T-cell (primary cell): Measurements from ENCODE around the gene DPY30. TPM values are rescaled to one million over a fixed set of nuclear protein-coding genes. Genes with fewer than 3 reads are reported as not detected.

Source experiments
- ATAC-seq, 4 experiments: fragments of 200-7000 bp in 3 of 4; fragments of 150-1000 bp in 1 of 4; cut with Tn5 transposase; replicated peaks in 1 of 4; 1 replicate in 3 of 4; 2 replicates in 1 of 4; pipeline ENCODE4 v1.10.0; 2021; ENCODE audit warnings: moderate library complexity in 3 of 4, mild to moderate bottlenecking in 2 of 4, moderate number of reproducible peaks in 1 of 4
- CTCF ChIA-PET, 2 donors: fragments of 300-600 bp; sonication (Branson Sonifier 250); formaldehyde crosslinking; loops; one replicate each; lab custom pipeline; 2022; ENCODE audit warnings: antibody characterized with exemption in 2 of 2; lab: Charles Lee
- POLR2A ChIA-PET, 2 donors: fragments of 300-600 bp; sonication (Branson Sonifier 250); formaldehyde crosslinking; loops; one replicate each; lab custom pipeline; 2022; ENCODE audit warnings: antibody characterized with exemption in 2 of 2; lab: Charles Lee
- DNase-seq, 35 experiments: peaks; one replicate each; pipeline versions ENCODE4 v3.0.0 to v3.0.0-alpha.2; 2013 to 2023
- H3K27ac ChIP-seq: one replicate; pipeline ENCODE4 v1.5.1; 2013; ENCODE audit warnings: low read length
- H3K27me3 ChIP-seq, 2 experiments: replicated peaks in 1 of 2; 1 replicate in 1 of 2; 2 replicates in 1 of 2; pipeline versions ENCODE4 v1.6.1 to v1.7.0; 2013; ENCODE audit warnings: low read length in 1 of 2, mixed read lengths in 1 of 2; ENCODE audit not compliant: control insufficient read depth in 2 of 2, insufficient read depth in 2 of 2; ENCODE audit errors: extremely low read depth in 1 of 2
- H3K36me3 ChIP-seq, 2 donors: 1 replicate in 1 of 2; 2 replicates in 1 of 2; pipeline versions ENCODE4 v1.6.1 to v1.7.0; 2013; ENCODE audit warnings: low read length in 1 of 2; ENCODE audit not compliant: control insufficient read depth in 2 of 2, insufficient read depth in 1 of 2; ENCODE audit errors: extremely low read depth in 1 of 2
- H3K4me1 ChIP-seq, 2 experiments: 1 replicate in 1 of 2; 2 replicates in 1 of 2; pipeline versions ENCODE4 v1.6.1 to v1.7.0; 2013; ENCODE audit warnings: low read length in 2 of 2, mixed read lengths in 1 of 2; ENCODE audit not compliant: insufficient read depth in 2 of 2, control insufficient read depth in 1 of 2; ENCODE audit errors: extremely low read depth in 1 of 2
- H3K4me3 ChIP-seq, 2 donors: 1 replicate in 1 of 2; 2 replicates in 1 of 2; pipeline versions ENCODE4 v1.5.1 to v1.7.0; 2013; ENCODE audit warnings: mild to moderate bottlenecking in 2 of 2, low read length in 1 of 2, moderate library complexity in 1 of 2; ENCODE audit not compliant: control insufficient read depth in 1 of 2; ENCODE audit errors: extremely low read depth in 1 of 2
- H3K9me3 ChIP-seq: 2 replicates; pipeline ENCODE4 v1.7.0; 2013
- H3K27ac Mint-ChIP-seq, 2 donors: one replicate each; pipeline ENCODE4 v1.8.0; 2020 to 2021; ENCODE audit warnings: mild to moderate bottlenecking in 2 of 2, mixed read lengths in 2 of 2
- H3K27me3 Mint-ChIP-seq, 2 donors: one replicate each; pipeline ENCODE4 v1.8.0; 2021 to 2022; ENCODE audit warnings: mixed read lengths in 2 of 2
- H3K36me3 Mint-ChIP-seq: one replicate; pipeline ENCODE4 v1.8.0; 2021; ENCODE audit warnings: mixed read lengths
- H3K4me1 Mint-ChIP-seq, 3 donors: one replicate each; pipeline ENCODE4 v1.8.0; 2020 to 2022; ENCODE audit warnings: mixed read lengths in 3 of 3, mild to moderate bottlenecking in 1 of 3
- H3K4me3 Mint-ChIP-seq, 3 donors: one replicate each; pipeline ENCODE4 v1.8.0; 2020 to 2022; ENCODE audit warnings: mild to moderate bottlenecking in 3 of 3, mixed read lengths in 3 of 3, moderate library complexity in 3 of 3
- H3K9me3 Mint-ChIP-seq, 3 donors: one replicate each; pipeline ENCODE4 v1.8.0; 2020 to 2022; ENCODE audit warnings: mixed read lengths in 3 of 3
- WGBS: methylation state at CpG from one replicate; pipeline ENCODE4 v1.1.5; 2013; ENCODE audit warnings: missing lambda C conversion rate; ENCODE audit not compliant: insufficient coverage; 5-methylcytosine and 5-hydroxymethylcytosine counted together
- total RNA-seq, 35 experiments: library from RNA in 6 of 35; stranded (reverse) in 6 of 35; fragments of 120-200 nt in 1 of 35; gene quantifications; one replicate each; pipeline versions ENCODE4 v1.2.1 to v1.2.4 and lab custom pipeline; 2013 to 2026

The DPY30 gene
- 10 to 100 TPM; 30.3 to 54.1 (median 45.6) TPM for total RNA-seq
- 51.1 TPM for total RNA-seq (2013)
- total RNA-seq (lab: John Stamatoyannopoulos, UW) = 7.4 to 37.3 (median 17.0) reads per million in 29 experiments

DNA sequence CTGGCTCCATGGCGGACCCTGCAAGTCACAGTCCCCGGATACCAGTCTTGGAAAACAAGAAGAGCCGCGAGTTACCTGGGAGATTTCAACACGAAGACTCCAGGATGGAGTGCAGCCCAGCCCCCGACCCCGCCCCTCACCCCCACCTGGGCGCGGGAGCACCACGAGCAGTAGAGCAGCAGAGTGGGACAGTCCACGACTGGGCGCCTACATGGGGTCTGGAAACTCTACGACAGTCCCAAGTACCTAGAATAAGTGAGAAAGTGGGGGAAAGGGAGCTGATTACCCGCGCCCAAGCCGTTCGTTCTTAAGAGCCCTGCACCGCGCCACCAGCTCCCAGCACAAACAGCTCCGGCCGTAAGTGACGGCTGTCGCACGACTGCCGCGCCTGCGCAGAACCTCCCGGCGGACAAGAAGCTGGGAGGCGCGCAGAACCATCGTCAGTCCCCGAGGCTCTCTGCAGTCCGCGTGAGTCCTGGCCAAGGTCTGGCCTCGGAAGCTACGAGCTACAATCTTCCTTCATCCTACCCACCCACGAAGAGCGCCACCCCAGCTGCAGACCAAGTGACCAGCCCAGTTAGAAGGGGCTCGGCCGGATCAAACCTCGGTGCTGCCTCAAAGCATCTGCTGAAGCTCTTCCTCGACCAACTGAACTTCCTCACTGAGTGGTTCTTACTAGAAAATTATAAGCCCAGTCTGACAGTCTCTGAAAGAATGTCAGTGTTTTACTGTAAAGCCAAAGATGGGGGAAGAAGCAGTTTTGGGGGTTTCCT lies at the start of gene DPY30:
Gene DPY30 (minus strand): TSS at position 359 of the 773 bp plus-strand sequence. CDS start 349 bp downstream, at position 10.
- peak; percentile 82 to 94 (median 88) for DNase-seq
- Mint-ChIP-seq H3K27ac (peak within 1 kb of the TSS; percentile 97 to 98), H3K9me3 (no peaks in the 10 kb centered on the region), H3K4me1 (peaks cover 14 to 25% (median 22%) of the 10 kb centered on the region in 3 donors), H3K27me3 (no peaks in the 10 kb centered on the region), H3K36me3 (peaks cover 4% of the 10 kb centered on the region), H3K4me3 (peak within 1 kb of the TSS; percentile 87 to 95 (median 88))
- Histone ChIP-seq H3K4me1 (peaks cover 4 to 15% of the 10 kb centered on the region in 2 experiments), H3K4me3 (peak within 1 kb of the TSS; percentile 79 to 85), H3K27ac (peak within 1 kb of the TSS; percentile 73), H3K27me3 (no peaks in the 10 kb centered on the region), H3K9me3 (no peaks in the 10 kb centered on the region), H3K36me3 (peaks cover 0 to 2% of the 10 kb centered on the region in 2 donors)
- ATAC-seq = peak; percentile 93 to 95 (median 94)
- ChIA-PET CTCF (interaction anchor here (0.5 to 2.1 kb wide), 11 partner anchors 12 to 344 kb away, joined by 3 to 27 read pairs (median 4); partner anchors contain the start of genes SLC30A6 (in 1 of the 2) and SPAST (in 1 of the 2)), POLR2A (interaction anchor here (0.5 to 2.0 kb wide), 7 partner anchors 11 to 318 kb away, joined by 3 to 20 read pairs (median 10); partner anchors contain the start of genes SPAST (in 2 of the 2) and SLC30A6 (in 1 of the 2))
- 1% methylated on average over 31 of the region's 43 CpGs for WGBS

DNA sequence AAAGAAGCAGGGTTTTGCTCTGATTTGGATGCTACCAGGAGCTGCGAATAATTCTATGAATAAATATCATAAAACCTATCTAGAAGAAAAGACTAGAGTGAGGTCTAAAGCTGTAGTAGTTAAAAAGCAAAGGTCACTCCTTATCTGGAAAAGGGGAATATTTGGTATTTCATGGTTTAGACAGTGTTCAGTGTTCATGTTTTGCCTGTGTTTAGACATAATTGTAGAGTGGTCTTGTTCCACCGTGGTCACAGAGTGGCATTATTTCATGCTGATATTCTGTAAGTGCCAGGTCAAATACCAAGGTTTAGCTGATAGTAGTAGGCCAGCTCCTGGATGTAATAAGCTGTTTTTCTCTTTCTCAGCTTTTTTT lies 34.5 kb upstream of the DPY30 start:
- peaks cover 15% of the 10 kb centered on the region for H3K36me3 Mint-ChIP-seq
- H3K4me1 Mint-ChIP-seq = peaks cover 39 to 47% (median 39%) of the 10 kb centered on the region in 3 donors
- Histone ChIP-seq H3K9me3 (no peaks in the 10 kb centered on the region), H3K4me1 (peaks cover 0 to 2% of the 10 kb centered on the region in 2 experiments), H3K4me3 (no peak overlapping the region), H3K27me3 (no peaks in the 10 kb centered on the region), H3K36me3 (peaks cover 2 to 17% of the 10 kb centered on the region in 2 donors), H3K27ac (no peak overlapping the region)
- ChIA-PET CTCF (no interaction called here), POLR2A (interaction anchor here in 1 of 2 donors (0.6 kb wide), 1 partner anchor 47 kb away, joined by 11 read pairs; no protein-coding TSS in a partner anchor)
- no peak for ATAC-seq
- DNase-seq = no peak
- H3K9me3 Mint-ChIP-seq = no peaks in the 10 kb centered on the region
- WGBS = 100% methylated on average over 1 of the region's 2 CpGs
- H3K4me3 Mint-ChIP-seq = no peak overlapping the region
- H3K27me3 Mint-ChIP-seq = no peaks in the 10 kb centered on the region
- no peak overlapping the region for H3K27ac Mint-ChIP-seq

DNA sequence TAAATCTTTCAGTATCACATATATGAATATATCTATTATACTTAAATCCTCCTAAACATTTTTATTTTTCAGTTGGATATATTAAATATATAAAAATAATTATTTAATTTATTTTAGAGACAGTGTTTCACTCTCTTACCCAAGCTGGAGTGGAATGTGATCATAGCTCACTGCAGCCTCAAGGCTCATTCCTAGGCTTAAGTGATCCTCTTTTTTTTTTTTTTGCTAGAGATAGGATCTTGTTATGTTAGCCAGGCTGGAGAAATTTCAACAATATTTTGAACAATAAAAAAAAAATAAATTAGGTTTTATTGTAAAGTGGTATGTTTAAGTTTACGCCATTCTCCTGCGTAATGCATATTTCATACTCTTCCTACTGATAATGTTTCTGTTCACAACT lies 27.9 kb upstream of the DPY30 start:
- Mint-ChIP-seq H3K27me3 (no peaks in the 10 kb centered on the region), H3K4me3 (no peak overlapping the region), H3K9me3 (no peaks in the 10 kb centered on the region), H3K4me1 (peaks cover 52 to 58% (median 58%) of the 10 kb centered on the region in 3 donors), H3K36me3 (peaks cover 4% of the 10 kb centered on the region), H3K27ac (no peak overlapping the region)
- no peaks in the 10 kb centered on the region for H3K27me3 ChIP-seq
- no peak overlapping the region for H3K27ac ChIP-seq
- no peak overlapping the region for H3K4me3 ChIP-seq
- ChIA-PET POLR2A (interaction anchor here in 1 of 2 donors (0.6 to 0.7 kb wide), 2 partner anchors 13 to 548 kb away, joined by 3 to 4 read pairs; no protein-coding TSS in a partner anchor), CTCF (interaction anchor here (0.5 to 0.7 kb wide), 2 partner anchors 26 to 414 kb away, joined by 3 read pairs; no protein-coding TSS in a partner anchor)
- H3K9me3 ChIP-seq = no peaks in the 10 kb centered on the region
- ATAC-seq = no peak
- DNase-seq = no peak
- H3K4me1 ChIP-seq = peaks cover 16 to 24% of the 10 kb centered on the region in 2 experiments
- H3K36me3 ChIP-seq = peaks cover 0 to 13% of the 10 kb centered on the region in 2 donors
- WGBS = no CpG with 5 or more reads among the region's 2 CpGs

DNA sequence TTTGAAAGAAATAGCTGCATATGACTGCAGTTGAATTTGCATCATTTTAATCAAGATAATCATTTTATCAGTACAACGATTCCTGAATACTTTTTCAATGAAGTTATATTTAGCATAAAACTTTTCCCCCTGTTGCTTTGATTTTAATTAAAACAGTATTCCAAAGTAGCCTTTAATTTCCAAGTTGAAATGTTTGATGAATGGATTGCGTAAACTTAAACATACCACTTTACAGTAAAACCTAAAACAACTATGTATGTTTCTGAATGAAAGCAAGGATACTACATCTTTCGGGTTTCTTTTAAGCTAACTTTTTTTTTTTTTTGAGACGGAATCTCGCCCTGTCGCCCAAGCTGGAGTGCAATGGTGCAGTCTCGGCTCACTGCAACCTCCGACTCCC lies 25.1 kb upstream of the DPY30 start:
- H3K4me3 ChIP-seq = peak overlapping the region in 1 of 2 donors; percentile 83
- Mint-ChIP-seq H3K4me3 (peak overlapping the region; percentile 97 to 99 (median 98)), H3K9me3 (no peaks in the 10 kb centered on the region), H3K27ac (peak overlapping the region; percentile 93), H3K4me1 (peaks cover 42 to 46% (median 44%) of the 10 kb centered on the region in 3 donors), H3K36me3 (peaks cover 4% of the 10 kb centered on the region), H3K27me3 (no peaks in the 10 kb centered on the region)
- H3K27me3 ChIP-seq = no peaks in the 10 kb centered on the region
- ChIA-PET POLR2A (interaction anchor here (0.5 to 3.4 kb wide), 4 partner anchors 25 to 237 kb away, joined by 3 to 20 read pairs (median 6); partner anchors contain the start of gene DPY30 (in 1 of the 2)), CTCF (interaction anchor here in 1 of 2 donors (0.6 to 3.4 kb wide), 3 partner anchors 25 to 101 kb away, joined by 3 to 27 read pairs (median 9); partner anchors contain the start of genes DPY30 and SLC30A6)
- 86% methylated on average over 1 of the region's 8 CpGs for WGBS
- peak overlapping the region; percentile 1 for H3K27ac ChIP-seq
- H3K9me3 ChIP-seq = no peaks in the 10 kb centered on the region
- peaks cover 18 to 26% of the 10 kb centered on the region in 2 experiments for H3K4me1 ChIP-seq
- H3K36me3 ChIP-seq = no peaks in the 10 kb centered on the region
- no peak for DNase-seq
- ATAC-seq = no peak

DNA sequence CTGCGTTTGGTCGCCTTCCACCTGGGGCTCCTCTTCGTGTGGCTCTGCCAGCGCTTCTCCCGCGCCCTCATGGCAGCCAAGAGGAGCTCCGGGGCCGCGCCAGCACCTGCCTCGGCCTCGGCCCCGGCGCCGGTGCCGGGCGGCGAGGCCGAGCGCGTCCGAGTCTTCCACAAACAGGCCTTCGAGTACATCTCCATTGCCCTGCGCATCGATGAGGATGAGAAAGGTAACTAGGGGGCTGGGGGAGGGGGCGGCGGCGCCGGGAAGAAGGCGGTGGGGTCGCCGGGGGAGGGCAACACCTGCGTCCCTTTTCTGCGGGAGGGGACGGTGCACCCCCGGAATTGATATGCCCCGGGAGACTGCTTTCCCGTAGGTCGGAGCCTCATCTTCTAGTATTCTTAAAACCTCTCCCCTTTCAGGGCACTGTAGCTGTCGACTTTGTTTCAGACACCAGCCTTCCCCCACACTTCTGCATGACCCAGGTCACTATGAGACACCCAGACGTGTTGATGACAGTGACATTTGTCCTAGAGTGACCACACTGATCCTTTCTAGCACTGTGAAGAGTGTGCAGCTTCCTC lies 24.5 kb upstream of the DPY30 start:
- Histone ChIP-seq H3K4me3 (peak overlapping the region; percentile 71 to 83), H3K9me3 (no peaks in the 10 kb centered on the region), H3K27ac (peak overlapping the region; percentile 1), H3K36me3 (no peaks in the 10 kb centered on the region), H3K27me3 (no peaks in the 10 kb centered on the region), H3K4me1 (peaks cover 16 to 26% of the 10 kb centered on the region in 2 experiments)
- ATAC-seq (peak in 1 of 4 experiments; percentile 2), DNase-seq (peak in 7 of 35 experiments; percentile 1 to 28 (median 4))
- Mint-ChIP-seq H3K9me3 (no peaks in the 10 kb centered on the region), H3K27ac (peak overlapping the region; percentile 93 to 98), H3K27me3 (no peaks in the 10 kb centered on the region), H3K4me3 (peak overlapping the region; percentile 97 to 99 (median 98)), H3K4me1 (peaks cover 41 to 44% (median 42%) of the 10 kb centered on the region in 3 donors), H3K36me3 (peaks cover 4% of the 10 kb centered on the region)
- WGBS = 0% methylated on average over 23 of the region's 40 CpGs
- ChIA-PET CTCF (interaction anchor here (0.6 to 3.4 kb wide), 5 partner anchors 24 to 102 kb away, joined by 3 to 27 read pairs (median 3); partner anchors contain the start of genes DPY30 (in 1 of the 2) and SLC30A6 (in 1 of the 2)), POLR2A (interaction anchor here (0.5 to 3.4 kb wide), 8 partner anchors 23 to 237 kb away, joined by 3 to 20 read pairs (median 4); partner anchors contain the start of genes DPY30 (in 2 of the 2) and SLC30A6 (in 1 of the 2))
